Posterior vena cava (tissue), 2 donors: ENCODE measurements around the gene TTC9B. TPM values are rescaled to one million over a fixed set of nuclear protein-coding genes. Genes with fewer than 3 reads are reported as not detected.
"Not testable (repeated sequence)": the region's sequence is repeated elsewhere in the genome, so short reads cannot be mapped to it uniquely, and the experiment has no call there.

Experiments used
- DNase-seq: peaks from one replicate; pipeline ENCODE4 v3.0.0-alpha.2; 2020; ENCODE audit warnings: low spot score
- intact Hi-C, 2 donors: fragments of 100-400 bp; cut with DNase I; formaldehyde crosslinking; loops; one replicate each; pipeline versions ENCODE4 v1.14.1 to v1.14.2; 2022 to 2023
- total RNA-seq, 2 donors: library from RNA; stranded (reverse); fragmentation: NEBNext Ultra II Directional; extraction: Animal tissue kit (Norgen Biotek cat#: 25700); gene quantifications; one replicate each; pipeline ENCODE4 v1.2.1, GENCODE V29; 2021
- donor health status: DM: yes; HTN: yes; CAD: no.
- donor health status: DM: yes; HTN: yes; CAD: no.

Gene TTC9B
- total RNA-seq, 2 donors from 2014 or later, result not detected

GRCh38 chr19:40191836-40192646, 26.1 kb downstream of the TTC9B start:
- intact Hi-C loops, result no loop called here
- no peak for DNase-seq

DNA sequence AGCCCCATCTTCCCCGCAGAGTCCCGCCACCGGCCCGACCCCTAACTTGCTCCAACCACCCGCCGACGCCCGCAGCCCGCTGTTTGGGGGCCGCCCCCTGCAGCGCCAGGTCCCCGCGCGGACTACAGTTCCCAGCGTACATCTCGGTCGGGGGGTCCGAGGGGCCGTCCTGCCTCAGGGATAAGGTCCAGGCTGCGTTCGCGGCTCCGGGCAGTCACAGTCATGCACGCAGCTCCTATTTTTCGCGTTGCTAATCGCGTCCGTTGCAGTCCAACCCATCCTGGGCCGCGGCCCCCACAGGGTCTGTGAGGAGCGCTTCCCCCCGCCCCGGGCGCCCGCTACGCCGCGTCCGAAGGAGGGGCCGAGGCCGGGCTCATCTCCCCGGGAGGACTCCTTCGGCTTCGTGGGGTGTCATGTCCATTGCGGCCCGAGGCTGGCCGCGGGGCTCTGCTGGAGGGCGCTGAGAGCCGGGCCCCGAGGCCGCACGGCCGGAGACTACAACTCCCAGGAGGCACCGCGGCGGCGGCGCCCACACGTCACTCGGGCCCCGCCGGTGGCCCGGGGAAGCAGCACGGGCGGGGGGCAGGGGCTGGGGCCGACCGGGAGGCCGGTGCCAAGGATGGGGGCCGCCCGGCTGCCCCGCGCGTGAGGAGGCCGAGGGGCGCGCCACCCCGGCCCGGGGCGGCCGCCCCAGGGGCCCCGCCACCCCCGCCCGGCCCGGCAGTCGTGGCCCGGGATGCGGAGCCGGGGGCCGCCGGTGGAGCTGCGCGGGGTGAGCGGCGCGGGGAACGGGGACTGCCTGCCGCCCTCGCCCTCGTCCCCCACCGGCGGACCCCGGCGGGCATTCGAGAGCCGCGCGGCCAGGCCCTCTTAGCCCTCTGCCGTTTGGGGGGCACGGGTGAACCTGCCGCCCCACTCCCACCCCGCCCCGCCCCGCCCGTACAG, 27.0 kb downstream of the TTC9B start, which contains the start of gene MAP3K10:
Gene MAP3K10 (plus strand): TSS at position 536 of the 945 bp plus-strand sequence. CDS start 606 bp downstream, outside the sequence.
- DNase-seq, result peak; percentile 94
- intact Hi-C loops, result no loop called here

DNA sequence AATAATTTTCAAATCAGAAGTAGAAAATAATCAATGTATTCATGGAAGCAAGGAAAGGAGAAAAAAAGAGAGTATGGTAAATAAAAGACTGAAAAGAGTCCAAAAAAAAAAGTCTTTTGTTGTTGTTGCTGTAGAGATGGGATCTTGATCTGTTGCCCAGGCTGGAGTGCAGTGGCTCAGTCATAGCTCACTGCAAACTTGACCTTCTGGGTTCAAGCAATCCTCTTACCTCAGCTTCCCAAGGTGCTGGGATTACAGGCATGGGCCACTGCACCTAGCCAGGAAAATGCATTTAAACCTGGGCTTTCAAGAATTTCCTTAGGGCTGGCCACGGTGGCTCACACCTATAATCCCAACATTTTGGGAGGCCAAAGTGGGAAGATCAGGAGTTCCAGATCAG, 33.9 kb downstream of the TTC9B start:
- no peak for DNase-seq
- intact Hi-C loops, result no loop called here

- intact Hi-C loops, result no loop called here
These were observed 39.4 kb downstream of the TTC9B start for GRCh38 chr19:40178756-40179155.

GRCh38 chr19:40177286-40178070, 40.7 kb downstream of the TTC9B start:
- intact Hi-C loops, result no loop called here
- no peak for DNase-seq

More at GRCh38 chr19:40178756-40179155, 39.4 kb downstream of the TTC9B start:
- DNase-seq, result no peak

DNA sequence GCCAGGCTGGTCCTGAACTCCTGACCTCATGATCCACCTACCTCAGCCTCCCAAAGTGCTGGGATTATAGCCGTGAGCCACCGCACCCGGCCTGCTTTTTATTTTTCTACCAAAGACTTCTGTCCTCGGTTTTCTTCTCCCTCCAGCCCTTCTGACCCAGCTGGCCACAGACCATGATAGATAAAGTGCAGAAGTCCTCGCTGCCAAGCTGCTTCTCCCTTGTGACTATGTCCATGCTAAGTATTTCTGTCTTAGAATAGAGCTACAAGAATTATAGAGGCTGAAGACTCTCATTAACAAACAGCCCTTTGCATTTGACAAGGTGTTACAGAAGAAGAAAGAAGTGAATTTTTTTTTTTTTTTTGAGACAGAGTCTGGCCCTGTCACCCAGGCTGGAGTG, 42.4 kb downstream of the TTC9B start:
- no peak for DNase-seq
- intact Hi-C loops, result no loop called here

DNA sequence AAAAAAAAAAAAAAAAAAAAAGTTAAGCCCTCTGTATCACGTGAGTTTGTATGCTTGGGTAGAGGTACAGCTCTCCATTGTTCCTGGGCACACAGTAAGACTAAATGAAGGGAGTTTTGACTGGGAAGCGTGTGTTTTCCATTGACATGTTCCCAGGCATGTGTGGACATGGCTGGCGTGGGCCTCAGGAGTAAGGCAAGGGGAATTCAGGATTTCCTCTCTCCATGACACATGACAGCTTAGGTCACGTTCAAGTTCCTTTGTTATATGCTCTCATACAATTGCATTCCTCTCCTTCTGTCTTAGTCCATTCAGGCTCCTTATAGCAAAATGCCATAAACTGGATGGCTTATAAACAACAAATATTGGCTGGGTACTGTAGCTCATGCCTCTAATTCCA, 44.1 kb downstream of the TTC9B start:
- intact Hi-C loops, result no loop called here
- no peak for DNase-seq

- DNase-seq, intact Hi-C loops: not testable (repeated sequence)
These were observed 46.9 kb downstream of the TTC9B start for GRCh38 chr19:40171293-40171692.

- DNase-seq, intact Hi-C loops: not testable (repeated sequence)
These were observed 47.7 kb downstream of the TTC9B start for GRCh38 chr19:40170303-40170989.

GRCh38 chr19:40169482-40170302, 48.5 kb downstream of the TTC9B start:
- DNase-seq, intact Hi-C loops: not testable (repeated sequence)

Other genes with a start within 250 kb of the TTC9B start
- 10 to 100 TPM; 59.0 to 67.1 TPM for gene PSMC4, start 247.2 kb downstream of the TTC9B start, total RNA-seq
- 1 to 10 TPM; 5.7 to 5.9 TPM for gene ZNF546, start 221.3 kb downstream of the TTC9B start, total RNA-seq
- gene ZNF780B, start 162.2 kb downstream of the TTC9B start, total RNA-seq, result 10 to 100 TPM; 14.0 to 20.7 TPM
- 10 to 100 TPM; 13.2 to 17.9 TPM for gene ZNF780A, start 127.4 kb downstream of the TTC9B start, total RNA-seq
- gene MAP3K10, start 27.0 kb downstream of the TTC9B start, total RNA-seq, result 10 to 100 TPM; 16.9 to 21.5 TPM
- gene CCNP, start 8.3 kb upstream of the TTC9B start, total RNA-seq, result under 1 TPM in 1 of 2 donors, not detected in 1; 0.42 TPM
- 10 to 100 TPM; 80.4 to 85.1 TPM for gene AKT2, start 67.0 kb upstream of the TTC9B start, total RNA-seq
- 10 to 100 TPM; 13.2 to 16.9 TPM for gene C19orf47, start 130.0 kb upstream of the TTC9B start, total RNA-seq
- gene PLD3, start 130.3 kb upstream of the TTC9B start, total RNA-seq, result 100 to 1,000 TPM; 153 to 281 TPM
- under 1 TPM in 1 of 2 donors, not detected in 1; 0.29 TPM for gene HIPK4, start 171.8 kb upstream of the TTC9B start, total RNA-seq
- gene PRX, start 195.0 kb upstream of the TTC9B start, total RNA-seq, result 1 to 10 TPM; 3.4 to 3.5 TPM
- 10 to 100 TPM; 12.2 to 16.2 TPM for gene SERTAD1, start 207.6 kb upstream of the TTC9B start, total RNA-seq
- gene SERTAD3, start 226.0 kb upstream of the TTC9B start, total RNA-seq, result 10 to 100 TPM; 33.8 to 48.6 TPM
- 10 to 100 TPM; 77.4 to 88.1 TPM for gene BLVRB, start 247.4 kb upstream of the TTC9B start, total RNA-seq
- gene SPTBN4, start 248.6 kb upstream of the TTC9B start, total RNA-seq, result 1 to 10 TPM; 1.7 to 2.7 TPM